GM20000 (cell line): ENCODE data around the gene GSTM3.
"Not testable (repeated sequence)": the region's sequence is repeated elsewhere in the genome, so short reads cannot be mapped to it uniquely, and the experiment has no call there.

ENCODE experiments used
- DNase-seq: peaks from one replicate; pipeline ENCODE4 v3.0.0; 2012; ENCODE audit warnings: low spot score
- TF ChIP-seq, protein P1 (sequence below): IDR thresholded peaks from 2 replicates; pipeline ENCODE4 v1.5.1; 2012; ENCODE audit warnings: mild to moderate bottlenecking, control low read depth; ENCODE audit errors: extremely low read depth, missing control alignments

GSTM3 gene

DNA sequence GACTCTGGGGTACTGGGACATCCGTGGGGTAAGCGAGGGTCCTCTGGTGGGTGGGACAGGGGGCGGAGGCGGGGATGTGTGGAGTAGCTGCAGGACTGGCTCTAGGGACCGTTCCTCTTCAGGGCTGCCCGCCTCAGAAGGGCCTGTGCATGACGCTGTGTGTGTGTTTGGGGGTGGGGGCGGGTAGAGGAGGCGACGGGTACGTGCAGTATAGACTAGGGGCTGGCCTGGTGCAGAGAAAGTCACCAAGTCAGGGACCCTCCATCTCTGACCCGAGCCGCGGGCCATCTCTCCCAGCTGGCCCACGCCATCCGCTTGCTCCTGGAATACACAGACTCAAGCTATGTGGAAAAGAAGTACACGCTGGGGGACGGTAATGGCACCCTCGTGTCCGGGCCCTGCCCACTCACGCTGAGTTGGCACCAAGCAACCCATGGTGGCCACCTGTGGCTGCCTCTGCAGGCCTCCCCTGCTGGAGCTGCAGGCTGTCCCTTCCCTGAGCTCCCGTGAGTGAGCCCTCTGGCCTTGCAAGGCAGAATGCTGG, 28.4 kb downstream of the GSTM3 start:
- DNase-seq: no peak
- TF ChIP-seq, protein P1, sequence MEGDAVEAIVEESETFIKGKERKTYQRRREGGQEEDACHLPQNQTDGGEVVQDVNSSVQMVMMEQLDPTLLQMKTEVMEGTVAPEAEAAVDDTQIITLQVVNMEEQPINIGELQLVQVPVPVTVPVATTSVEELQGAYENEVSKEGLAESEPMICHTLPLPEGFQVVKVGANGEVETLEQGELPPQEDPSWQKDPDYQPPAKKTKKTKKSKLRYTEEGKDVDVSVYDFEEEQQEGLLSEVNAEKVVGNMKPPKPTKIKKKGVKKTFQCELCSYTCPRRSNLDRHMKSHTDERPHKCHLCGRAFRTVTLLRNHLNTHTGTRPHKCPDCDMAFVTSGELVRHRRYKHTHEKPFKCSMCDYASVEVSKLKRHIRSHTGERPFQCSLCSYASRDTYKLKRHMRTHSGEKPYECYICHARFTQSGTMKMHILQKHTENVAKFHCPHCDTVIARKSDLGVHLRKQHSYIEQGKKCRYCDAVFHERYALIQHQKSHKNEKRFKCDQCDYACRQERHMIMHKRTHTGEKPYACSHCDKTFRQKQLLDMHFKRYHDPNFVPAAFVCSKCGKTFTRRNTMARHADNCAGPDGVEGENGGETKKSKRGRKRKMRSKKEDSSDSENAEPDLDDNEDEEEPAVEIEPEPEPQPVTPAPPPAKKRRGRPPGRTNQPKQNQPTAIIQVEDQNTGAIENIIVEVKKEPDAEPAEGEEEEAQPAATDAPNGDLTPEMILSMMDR: no peak

GRCh38 chr1:109711593-109712320, 29.1 kb downstream of the GSTM3 start, which contains the start of gene GSTM5:
Gene GSTM5 (plus strand): TSS chr1:109712251. CDS start chr1:109712313, 62 bp downstream.
- DNase-seq: not testable (repeated sequence)

DNA sequence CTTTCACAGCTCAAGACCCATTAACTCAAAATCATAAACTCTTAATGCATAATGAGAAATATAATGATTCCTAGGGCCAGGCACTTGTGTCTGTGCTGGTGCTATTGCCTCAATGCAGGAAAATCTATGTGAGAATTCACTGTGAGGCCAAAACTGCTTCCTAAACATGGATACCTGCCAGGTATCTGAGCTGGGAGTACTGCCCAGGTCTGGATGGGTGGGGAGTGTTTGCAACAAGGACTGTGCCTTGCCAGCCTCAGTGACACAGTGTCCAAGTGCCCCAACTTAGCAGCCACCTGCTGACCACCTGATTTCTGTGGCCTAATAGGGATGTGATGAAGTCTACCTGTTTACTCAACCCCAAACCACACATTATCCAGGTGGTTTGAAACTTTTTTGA, 31.0 kb downstream of the GSTM3 start:
- DNase-seq: not testable (repeated sequence)

- DNase-seq: not testable (repeated sequence)
Measured at GRCh38 chr1:109708949-109709348, 31.9 kb downstream of the GSTM3 start.

DNA sequence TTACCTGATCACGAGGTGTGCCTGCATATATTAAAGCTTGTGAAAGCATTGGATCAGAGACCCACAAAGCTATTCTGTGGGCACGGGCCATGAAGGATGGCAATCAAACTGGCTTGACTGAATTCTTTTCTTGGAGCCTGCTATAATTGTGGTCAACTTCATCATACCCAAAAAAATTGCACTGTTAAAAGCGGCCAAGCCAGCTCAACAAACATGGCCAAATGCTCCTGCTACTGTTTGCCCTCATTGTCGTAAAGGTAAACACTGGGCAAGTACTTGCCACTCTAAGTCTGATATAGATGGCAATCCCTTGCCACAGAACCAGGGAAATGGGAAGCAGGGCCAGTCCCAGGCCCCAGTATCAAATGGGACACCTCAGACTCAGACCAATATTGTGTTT, 35.4 kb downstream of the GSTM3 start:
- TF ChIP-seq, protein P1: no peak
- no peak for DNase-seq

DNA sequence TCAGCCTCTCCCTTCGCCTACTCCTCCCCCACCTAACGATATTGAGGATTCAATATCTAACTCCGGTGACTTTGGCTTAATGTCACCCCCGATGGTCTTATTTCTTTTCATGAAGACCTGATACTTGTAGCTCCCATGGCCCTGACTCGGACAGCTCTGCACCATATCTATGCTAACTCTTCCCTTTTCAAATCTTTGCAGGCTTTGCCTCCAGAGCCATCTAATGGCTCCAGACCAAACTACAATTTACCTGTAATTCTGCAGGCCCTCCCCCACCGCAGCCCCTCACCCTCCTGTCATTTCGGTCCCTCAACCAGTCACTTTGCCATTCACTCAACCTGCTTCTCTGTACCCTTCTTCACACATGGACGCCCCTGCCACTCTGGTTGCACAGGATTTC, 36.7 kb downstream of the GSTM3 start:
- no peak for DNase-seq
- TF ChIP-seq, protein P1: no peak

- not testable (repeated sequence) for DNase-seq
Measured at GRCh38 chr1:109702940-109703339, 37.9 kb downstream of the GSTM3 start.

DNA sequence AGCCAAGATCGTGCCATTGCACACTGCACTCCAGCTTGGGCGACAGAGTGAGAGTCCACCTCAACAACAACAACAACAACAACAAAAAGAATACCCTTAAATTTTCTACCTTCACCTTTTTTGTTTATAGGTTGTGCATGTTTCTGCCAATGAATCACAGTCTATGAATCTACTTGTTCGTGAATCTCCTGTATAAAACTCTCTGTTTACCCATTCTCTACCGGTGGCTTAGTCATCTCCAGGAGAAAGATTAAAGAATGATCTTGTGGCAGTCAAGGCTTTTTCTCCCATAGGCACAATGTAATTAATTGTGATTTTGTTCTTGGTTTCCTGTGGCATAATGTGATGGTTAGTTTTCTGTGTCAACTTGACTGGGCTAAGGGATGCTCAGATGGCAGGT, 43.0 kb downstream of the GSTM3 start:
- not testable (repeated sequence) for DNase-seq

DNA sequence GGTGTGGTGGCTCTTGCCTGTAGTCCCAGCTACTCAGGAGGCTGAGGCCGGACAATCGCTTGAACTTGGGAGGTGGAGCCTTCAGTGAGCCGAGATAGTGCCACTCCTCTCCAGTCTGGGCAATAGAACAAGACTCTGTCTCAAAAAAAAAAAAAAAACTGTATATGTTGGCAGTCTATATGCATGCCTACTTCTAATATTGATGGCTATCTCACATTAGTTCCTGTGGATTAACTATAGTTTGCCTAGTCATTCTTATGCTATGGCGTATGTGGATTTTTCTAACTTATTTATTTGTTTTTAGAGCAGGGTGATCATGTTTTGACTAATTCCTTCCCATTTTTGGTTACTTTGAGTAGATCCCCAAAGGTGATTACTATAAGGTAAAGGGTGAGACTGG, 43.8 kb downstream of the GSTM3 start:
- no peak for DNase-seq
- TF ChIP-seq, protein P1: no peak

DNA sequence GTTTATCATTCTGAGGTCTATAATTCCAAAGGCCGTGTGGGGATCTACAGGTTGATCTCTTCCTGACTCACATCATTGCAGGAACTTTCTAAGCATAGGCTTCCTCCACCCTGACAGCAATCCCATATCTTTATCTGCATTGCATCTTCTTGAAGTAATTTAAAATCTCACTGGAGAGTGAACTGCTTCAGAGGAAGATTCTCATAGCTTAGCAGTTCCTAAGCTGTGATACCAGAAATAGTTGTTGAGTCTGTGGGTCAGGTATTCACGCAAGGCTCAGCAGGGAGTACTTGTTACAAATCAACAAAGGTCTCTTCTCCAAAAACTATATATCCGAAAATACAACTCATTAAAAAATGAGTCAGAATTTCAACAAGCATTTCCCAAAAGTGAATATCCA, 45.7 kb downstream of the GSTM3 start:
- DNase-seq: not testable (repeated sequence)

DNA sequence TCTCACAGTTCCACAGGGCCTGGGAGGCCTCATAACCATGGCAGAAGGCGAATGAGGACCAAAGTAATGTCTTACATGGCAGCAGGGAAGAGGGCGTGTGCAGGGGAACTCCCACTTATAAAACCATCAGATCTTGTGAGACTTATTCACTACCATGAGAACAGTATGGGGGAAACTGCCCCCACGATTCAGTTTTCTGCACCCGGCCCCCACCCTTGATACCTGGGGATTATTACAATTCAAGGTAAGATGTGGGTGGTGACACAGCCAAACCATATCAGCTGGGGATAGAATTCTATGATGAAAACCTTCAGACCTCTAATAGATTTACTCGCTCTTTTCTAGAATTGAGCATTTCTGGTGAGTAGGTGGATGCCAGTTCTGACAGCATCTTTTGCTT, 46.4 kb downstream of the GSTM3 start:
- not testable (repeated sequence) for DNase-seq
